CD4-positive, alpha-beta memory T cell (primary cell): ENCODE results near the gene LAMA5. TPM values are rescaled to one million over a fixed set of nuclear protein-coding genes. Genes with fewer than 3 reads are reported as not detected.

Source experiments
- CTCF ChIA-PET: fragments of 350-600 bp; sonication (Branson Sonifier 250); formaldehyde crosslinking; loops from one replicate; lab custom pipeline; 2021; ENCODE audit warnings: inconsistent platforms; ENCODE audit not compliant: partially characterized antibody; lab: Charles Lee
- POLR2A ChIA-PET: fragments of 350-600 bp; sonication (Branson Sonifier 250); formaldehyde crosslinking; loops from one replicate; lab custom pipeline; 2021; ENCODE audit not compliant: partially characterized antibody; lab: Charles Lee
- DNase-seq, 5 donors: peaks; one replicate each; pipeline versions ENCODE4 v3.0.0 to v3.0.0-alpha.2; 2020 to 2022; ENCODE audit warnings: mixed read lengths in 1 of 5
- H3K27ac ChIP-seq: one replicate; pipeline ENCODE4 v1.7.0; 2013; ENCODE audit warnings: low read depth, low read length
- H3K27me3 ChIP-seq: 2 replicates; pipeline ENCODE4 v1.7.0; 2013; ENCODE audit warnings: mild to moderate bottlenecking, low read length, moderate library complexity; ENCODE audit not compliant: insufficient read depth
- H3K36me3 ChIP-seq: 2 replicates; pipeline ENCODE4 v1.7.0; 2013; ENCODE audit warnings: mild to moderate bottlenecking, low read length, moderate library complexity; ENCODE audit not compliant: insufficient read depth
- H3K4me1 ChIP-seq: 2 replicates; pipeline ENCODE4 v1.7.0; 2013; ENCODE audit warnings: mild to moderate bottlenecking, low read length, moderate library complexity; ENCODE audit not compliant: insufficient read depth
- H3K4me3 ChIP-seq, 2 donors: one replicate each; pipeline ENCODE4 v1.7.0; 2013; ENCODE audit warnings: low read length in 2 of 2, mild to moderate bottlenecking in 1 of 2
- H3K9me3 ChIP-seq, 2 donors: one replicate each; pipeline ENCODE4 v1.7.0; 2013; ENCODE audit warnings: low read length in 2 of 2, control low read depth in 1 of 2; ENCODE audit not compliant: control insufficient read depth in 1 of 2
- H3K27ac Mint-ChIP-seq, 7 donors: one replicate each; pipeline ENCODE4 v1.8.0; 2020 to 2021; ENCODE audit warnings: mixed read lengths in 7 of 7, mild to moderate bottlenecking in 6 of 7, inconsistent platforms in 3 of 7, moderate library complexity in 3 of 7
- H3K27me3 Mint-ChIP-seq, 2 donors: one replicate each; pipeline ENCODE4 v1.8.0; 2020 to 2021; ENCODE audit warnings: mixed read lengths in 2 of 2
- H3K36me3 Mint-ChIP-seq, 2 donors: one replicate each; pipeline ENCODE4 v1.8.0; 2020 to 2021; ENCODE audit warnings: mixed read lengths in 2 of 2, inconsistent platforms in 1 of 2, mild to moderate bottlenecking in 1 of 2
- H3K4me1 Mint-ChIP-seq, 4 donors: one replicate each; pipeline ENCODE4 v1.8.0; 2020 to 2021; ENCODE audit warnings: mixed read lengths in 4 of 4, mild to moderate bottlenecking in 1 of 4
- H3K4me3 Mint-ChIP-seq, 8 donors: one replicate each; pipeline ENCODE4 v1.8.0; 2020 to 2021; ENCODE audit warnings: mixed read lengths in 8 of 8, mild to moderate bottlenecking in 7 of 8, moderate library complexity in 6 of 8, inconsistent platforms in 3 of 8
- H3K9me3 Mint-ChIP-seq, 8 donors: one replicate each; pipeline ENCODE4 v1.8.0; 2020 to 2021; ENCODE audit warnings: mixed read lengths in 8 of 8, mild to moderate bottlenecking in 5 of 8, inconsistent platforms in 3 of 8, moderate library complexity in 1 of 8
- intact Hi-C: fragments of 100-400 bp; cut with micrococcal nuclease; formaldehyde crosslinking; loops from one replicate; pipeline ENCODE4 v1.15.1; 2023
- polyA plus RNA-seq, 2 donors: library from polyadenylated mRNA; unstranded; fragments of 300-500 nt; fragmentation: Illumina TruSeq; gene quantifications; one replicate each; pipeline ENCODE4 v1.2.3, GENCODE V29; 2021
- total RNA-seq, 2 experiments: library from RNA; stranded (reverse); gene quantifications; one replicate each; pipeline ENCODE4 v1.2.3, GENCODE V29; 2021

LAMA5 gene
- total and polyA plus RNA-seq, 4 experiments from 2014 or later = 0.49 TPM; not detected in 3

- Mint-ChIP-seq H3K27ac (no peak overlapping the region), H3K9me3 (peaks cover 0 to 10% (median 6%) of the 10 kb centered on the region in 8 donors), H3K4me3 (peak overlapping the region in 1 of 8 donors; percentile 30), H3K4me1 (peaks cover 0 to 3% (median 1%) of the 10 kb centered on the region in 4 donors), H3K36me3 (no peaks in the 10 kb centered on the region), H3K27me3 (no peaks in the 10 kb centered on the region)
- Histone ChIP-seq H3K27me3 (no peaks in the 10 kb centered on the region), H3K4me1 (no peaks in the 10 kb centered on the region), H3K36me3 (no peaks in the 10 kb centered on the region), H3K27ac (no peak overlapping the region), H3K9me3 (no peaks in the 10 kb centered on the region), H3K4me3 (no peak overlapping the region)
- intact Hi-C loops = no loop called here
- no peak for DNase-seq
- POLR2A ChIA-PET = no interaction called here
- CTCF ChIA-PET = no interaction called here
Observed at GRCh38 chr20:62349556-62350097, 17.5 kb downstream of the LAMA5 start.

- peaks cover 0 to 3% (median 1%) of the 10 kb centered on the region in 4 donors for H3K4me1 Mint-ChIP-seq
- Histone ChIP-seq H3K9me3 (no peaks in the 10 kb centered on the region), H3K36me3 (no peaks in the 10 kb centered on the region), H3K4me3 (no peak overlapping the region), H3K27ac (no peak overlapping the region), H3K4me1 (no peaks in the 10 kb centered on the region), H3K27me3 (no peaks in the 10 kb centered on the region)
- no peaks in the 10 kb centered on the region for H3K36me3 Mint-ChIP-seq
- peaks cover 0 to 10% (median 6%) of the 10 kb centered on the region in 8 donors for H3K9me3 Mint-ChIP-seq
- H3K4me3 Mint-ChIP-seq = no peak overlapping the region
- H3K27ac Mint-ChIP-seq = peak overlapping the region in 1 of 7 donors; percentile 41
- intact Hi-C loops = no loop called here
- CTCF ChIA-PET = no interaction called here
- POLR2A ChIA-PET = no interaction called here
- H3K27me3 Mint-ChIP-seq = no peaks in the 10 kb centered on the region
- DNase-seq = no peak
Observed at GRCh38 chr20:62348604-62349003, 18.5 kb downstream of the LAMA5 start.

- Mint-ChIP-seq H3K36me3 (no peaks in the 10 kb centered on the region), H3K4me1 (peaks cover 0 to 3% (median 1%) of the 10 kb centered on the region in 4 donors), H3K27me3 (no peaks in the 10 kb centered on the region), H3K27ac (no peak overlapping the region), H3K9me3 (peaks cover 0 to 10% (median 6%) of the 10 kb centered on the region in 8 donors), H3K4me3 (no peak overlapping the region)
- H3K4me3 ChIP-seq = no peak overlapping the region
- DNase-seq = peak in 1 of 5 donors; percentile 1
- no peaks in the 10 kb centered on the region for H3K36me3 ChIP-seq
- H3K4me1 ChIP-seq = no peaks in the 10 kb centered on the region
- POLR2A ChIA-PET = no interaction called here
- no peak overlapping the region for H3K27ac ChIP-seq
- H3K9me3 ChIP-seq = no peaks in the 10 kb centered on the region
- intact Hi-C loops = no loop called here
- CTCF ChIA-PET = no interaction called here
- no peaks in the 10 kb centered on the region for H3K27me3 ChIP-seq
Observed at GRCh38 chr20:62347445-62347844, 19.7 kb downstream of the LAMA5 start.

- Mint-ChIP-seq H3K4me1 (peaks cover 0 to 3% (median 1%) of the 10 kb centered on the region in 4 donors), H3K9me3 (peaks cover 0 to 10% (median 6%) of the 10 kb centered on the region in 8 donors), H3K27me3 (no peaks in the 10 kb centered on the region), H3K4me3 (no peak overlapping the region), H3K36me3 (no peaks in the 10 kb centered on the region), H3K27ac (no peak overlapping the region)
- Histone ChIP-seq H3K27me3 (no peaks in the 10 kb centered on the region), H3K4me1 (no peaks in the 10 kb centered on the region), H3K9me3 (no peaks in the 10 kb centered on the region), H3K4me3 (no peak overlapping the region), H3K27ac (no peak overlapping the region), H3K36me3 (no peaks in the 10 kb centered on the region)
- ChIA-PET POLR2A (no interaction called here), CTCF (no interaction called here)
- intact Hi-C loops = no loop called here
- DNase-seq = no peak
Observed at GRCh38 chr20:62347151-62347404, 20.0 kb downstream of the LAMA5 start.

GRCh38 chr20:62346398-62347150, 20.5 kb downstream of the LAMA5 start:
- peaks cover 0 to under 1% of the 10 kb centered on the region in 2 donors for H3K27me3 Mint-ChIP-seq
- intact Hi-C loops = no loop called here
- no peak overlapping the region for H3K27ac ChIP-seq
- no peak overlapping the region for H3K4me3 Mint-ChIP-seq
- peak in 1 of 5 donors; percentile 21 for DNase-seq
- H3K9me3 Mint-ChIP-seq = peaks cover 0 to 10% (median 6%) of the 10 kb centered on the region in 8 donors
- H3K9me3 ChIP-seq = no peaks in the 10 kb centered on the region
- peaks cover 0 to 3% (median 1%) of the 10 kb centered on the region in 4 donors for H3K4me1 Mint-ChIP-seq
- POLR2A ChIA-PET = no interaction called here
- no peak overlapping the region for H3K4me3 ChIP-seq
- no peak overlapping the region for H3K27ac Mint-ChIP-seq
- H3K27me3 ChIP-seq = no peaks in the 10 kb centered on the region
- H3K36me3 ChIP-seq = no peaks in the 10 kb centered on the region
- CTCF ChIA-PET = no interaction called here
- H3K36me3 Mint-ChIP-seq = no peaks in the 10 kb centered on the region
- no peaks in the 10 kb centered on the region for H3K4me1 ChIP-seq

GRCh38 chr20:62345681-62346370, 21.3 kb downstream of the LAMA5 start:
- Mint-ChIP-seq H3K4me1 (peaks cover 0 to 3% (median 1%) of the 10 kb centered on the region in 4 donors), H3K36me3 (no peaks in the 10 kb centered on the region), H3K27ac (no peak overlapping the region), H3K27me3 (peaks cover 0 to 1% of the 10 kb centered on the region in 2 donors), H3K4me3 (no peak overlapping the region), H3K9me3 (peaks cover 0 to 10% (median 6%) of the 10 kb centered on the region in 8 donors)
- peak in 1 of 5 donors; percentile 16 for DNase-seq
- CTCF ChIA-PET = no interaction called here
- intact Hi-C loops = no loop called here
- no peak overlapping the region for H3K4me3 ChIP-seq
- POLR2A ChIA-PET = no interaction called here
- no peaks in the 10 kb centered on the region for H3K36me3 ChIP-seq
- no peaks in the 10 kb centered on the region for H3K27me3 ChIP-seq
- H3K9me3 ChIP-seq = no peaks in the 10 kb centered on the region
- no peaks in the 10 kb centered on the region for H3K4me1 ChIP-seq
- H3K27ac ChIP-seq = no peak overlapping the region

GRCh38 chr20:62344782-62345181, 22.3 kb downstream of the LAMA5 start:
- Histone ChIP-seq H3K27me3 (no peaks in the 10 kb centered on the region), H3K9me3 (no peaks in the 10 kb centered on the region), H3K36me3 (no peaks in the 10 kb centered on the region), H3K27ac (no peak overlapping the region), H3K4me3 (no peak overlapping the region), H3K4me1 (no peaks in the 10 kb centered on the region)
- Mint-ChIP-seq H3K4me3 (no peak overlapping the region), H3K4me1 (peaks cover 0 to 3% (median 1%) of the 10 kb centered on the region in 4 donors), H3K9me3 (peaks cover 0 to 10% (median 6%) of the 10 kb centered on the region in 8 donors), H3K36me3 (no peaks in the 10 kb centered on the region), H3K27me3 (peaks cover 3 to 4% of the 10 kb centered on the region in 2 donors), H3K27ac (no peak overlapping the region)
- CTCF ChIA-PET = no interaction called here
- POLR2A ChIA-PET = no interaction called here
- intact Hi-C loops = no loop called here
- no peak for DNase-seq
